HepG2 (cell line): Measurements from ENCODE around the gene EPHA1. TPM values are rescaled to one million over a fixed set of nuclear protein-coding genes. Genes with fewer than 3 reads are reported as not detected.

Source experiments
- AGO2 ChIP-seq: fragments of 200-400 bp; formaldehyde crosslinking; optimal IDR thresholded peaks from 2 replicates; pipeline ENCODE3; 2017; ENCODE audit warnings: mild to moderate bottlenecking, low read depth, low read length, moderate library complexity
- HNF4A ChIP-seq: sonication (generic); formaldehyde crosslinking; IDR thresholded peaks from 2 replicates; pipeline ENCODE4 v1.4.0; 2020; ENCODE audit warnings: missing genetic modification reagents
- RARG ChIP-seq: sonication (generic); formaldehyde crosslinking; IDR thresholded peaks from 2 replicates; pipeline ENCODE4 v1.4.0; 2020; ENCODE audit warnings: low read depth, mild to moderate bottlenecking, missing genetic modification reagents
- REL ChIP-seq: sonication (generic); formaldehyde crosslinking; conservative IDR thresholded peaks from 2 replicates; pipeline ENCODE4 v1.8.0; 2022; ENCODE audit warnings: mild to moderate bottlenecking, missing genetic modification reagents, moderate library complexity
- SMARCE1 ChIP-seq: fragments of 450-650 bp; IDR thresholded peaks from 2 replicates; pipeline ENCODE4 v1.6.1; 2017; ENCODE audit warnings: borderline replicate concordance
- TARDBP ChIP-seq: sonication (generic); formaldehyde crosslinking; IDR thresholded peaks from 2 replicates; pipeline ENCODE4 v1.8.0; 2022; ENCODE audit warnings: mild to moderate bottlenecking, missing genetic modification reagents
- ZBTB33 ChIP-seq: sonication (generic); formaldehyde crosslinking; IDR thresholded peaks from 2 replicates; pipeline ENCODE4 v1.4.0; 2020; ENCODE audit warnings: missing genetic modification reagents
- ZNF281 ChIP-seq: sonication (generic); formaldehyde crosslinking; IDR thresholded peaks from 2 replicates; pipeline ENCODE4 v1.4.0; 2020; ENCODE audit warnings: missing genetic modification reagents, borderline replicate concordance
- ZNF577 ChIP-seq: sonication (generic); formaldehyde crosslinking; IDR thresholded peaks from 2 replicates; pipeline ENCODE4 v1.4.0; 2020; ENCODE audit warnings: mild to moderate bottlenecking, low read depth, missing genetic modification reagents, borderline replicate concordance
- ZNF740 ChIP-seq: sonication (generic); formaldehyde crosslinking; IDR thresholded peaks from 2 replicates; pipeline ENCODE4 v1.4.0; 2020; ENCODE audit warnings: missing genetic modification reagents
- polyA plus RNA-seq, 8 experiments: library from polyadenylated mRNA; depleted of rRNA in 3 of 8; stranded (reverse) in 7 of 8; unstranded in 1 of 8; fragments of >200 nt; fragmentation: Illumina TruSeq in 4 of 8; extraction: Trizol in 4 of 8; gene quantifications; 2 replicates each; pipeline versions ENCODE4 v1.2.1 to v1.2.3, GENCODE V29; 2011 to 2016; ENCODE audit warnings: low read depth in 4 of 8, missing spikeins in 1 of 8, mixed read lengths in 1 of 8; ENCODE audit not compliant: insufficient read depth in 1 of 8
- total RNA-seq, 5 experiments: library from RNA; depleted of rRNA; stranded (reverse); fragments of >200 nt; fragmentation: Illumina TruSeq; extraction: Trizol; gene quantifications; 2 replicates each; pipeline ENCODE4 v1.2.3, GENCODE V29; 2016; ENCODE audit warnings: low read depth in 1 of 5

EPHA1 gene
- total and polyA plus RNA-seq, 2 of the 13 experiments (the other 11 are each of a cell fraction or from before 2014, with no cell fraction given), result 4.6 to 17.1 TPM

GRCh38 chr7:143387156-143387975, 21.3 kb downstream of the EPHA1 start (continued):
- 0 out of 2 replicates have a peak, but pooled peaks have one; percentile 12 for TF ChIP-seq ZNF281 (CRISPR knock-in tag)
- peak; percentile 27 for TF ChIP-seq AGO2
- TF ChIP-seq ZNF577 (CRISPR knock-in tag), result no peak
- peak; percentile 62; the same call in 1 of the 2 replicates for TF ChIP-seq ZBTB33
- TF ChIP-seq REL (CRISPR knock-in tag), result no peak
- no peak for TF ChIP-seq SMARCE1
- no peak for TF ChIP-seq RARG (CRISPR knock-in tag)
- 0 out of 2 replicates have a peak, but pooled peaks have one; percentile 27 for TF ChIP-seq ZNF740
- TF ChIP-seq HNF4A, result peak; percentile 45
- TF ChIP-seq TARDBP, result no peak
